NCI-H2029 (cell line): ENCODE data around the gene ACSL6.

Experiments
- DNase-seq: peaks from one replicate; lab custom pipeline; 2025; lab: John Stamatoyannopoulos, UW

Gene ACSL6

DNA sequence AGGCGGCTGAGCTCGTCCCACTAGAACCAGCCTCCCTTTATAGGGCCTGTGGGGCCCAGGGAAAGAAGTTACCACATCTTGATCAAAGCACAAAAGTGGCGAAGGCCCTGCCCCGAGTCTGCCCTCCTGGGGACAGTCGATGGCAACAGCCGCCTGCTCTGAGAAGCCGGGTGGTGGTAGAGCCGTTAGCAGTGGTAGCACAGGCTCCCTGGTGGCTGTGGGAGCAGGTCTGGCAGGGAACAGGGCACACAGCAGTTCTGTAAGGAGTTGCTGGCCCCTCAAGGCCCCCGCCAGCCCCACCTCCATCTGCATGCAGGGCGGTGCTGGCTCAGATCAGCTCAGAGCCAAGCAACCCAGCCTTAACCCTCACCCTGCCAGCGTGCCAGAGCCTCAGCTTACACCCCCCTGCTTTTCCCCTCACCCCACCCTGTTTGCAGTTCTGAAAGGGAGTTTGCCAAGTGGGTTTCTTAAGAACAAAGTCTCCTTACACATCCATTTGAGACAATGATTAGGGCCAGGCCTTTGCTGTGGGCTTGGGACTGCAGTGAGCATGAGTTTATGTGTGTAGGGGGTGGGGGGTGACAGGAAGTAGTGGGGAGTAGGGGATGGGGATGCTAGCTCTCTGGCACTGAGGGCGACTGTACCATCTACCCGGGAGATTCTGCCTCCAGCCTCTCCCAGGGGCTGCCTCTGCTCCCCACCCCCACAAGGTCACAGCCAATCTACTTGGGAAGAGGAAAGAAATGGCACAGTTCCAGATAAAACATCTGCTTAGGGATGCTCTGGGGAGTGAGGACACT lies 11.8 kb downstream of the ACSL6 start:
- DNase-seq = no peak

DNA sequence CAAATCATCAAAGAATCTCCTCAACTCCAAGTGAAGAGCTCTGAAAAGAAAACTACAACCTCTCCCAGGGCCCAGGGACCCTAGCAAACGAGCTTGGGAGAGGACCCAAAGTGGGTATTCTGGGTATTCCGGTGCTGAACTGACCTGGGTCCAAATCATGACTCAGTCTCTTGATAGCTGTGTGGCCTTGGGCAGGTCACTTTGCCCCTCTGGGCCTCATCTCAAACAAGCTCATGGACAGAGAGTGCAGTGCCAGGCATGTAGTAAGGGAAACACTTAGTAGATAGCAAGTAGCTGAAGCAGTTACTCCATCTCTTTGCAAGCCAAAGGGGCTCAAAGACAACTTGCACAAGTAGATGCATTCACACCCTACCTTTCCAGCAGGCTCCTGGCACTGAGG lies 12.4 kb downstream of the ACSL6 start:
- DNase-seq = no peak

DNA sequence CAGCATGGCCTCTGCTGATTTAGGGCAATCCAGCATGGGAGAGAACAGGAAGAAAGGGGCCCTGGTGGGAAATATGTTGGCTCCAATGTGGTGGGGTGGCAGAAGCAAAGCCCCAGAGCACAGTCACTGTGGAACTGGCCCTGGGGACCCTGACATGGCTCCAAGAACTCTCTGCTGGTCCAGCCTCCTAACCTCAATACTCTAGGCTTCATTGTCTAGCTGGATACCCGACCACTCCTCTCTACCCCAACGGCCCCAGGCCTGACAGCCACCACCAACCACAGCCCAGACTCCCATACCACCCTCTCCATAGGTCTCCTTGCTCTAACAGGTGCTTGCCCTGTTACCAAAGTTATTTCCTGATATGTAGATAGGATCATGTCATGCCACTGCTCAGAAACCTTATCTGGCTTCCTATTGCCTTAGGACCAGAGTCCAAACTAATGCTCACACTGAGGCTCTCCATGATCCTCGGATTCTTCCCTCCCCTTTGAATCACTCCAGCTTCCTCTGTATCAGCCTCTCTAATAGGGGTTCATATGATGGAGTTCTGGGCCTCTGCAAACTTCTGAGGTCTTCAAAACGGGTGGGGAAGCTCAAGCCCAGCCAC lies 12.9 kb downstream of the ACSL6 start:
- DNase-seq = no peak

DNA sequence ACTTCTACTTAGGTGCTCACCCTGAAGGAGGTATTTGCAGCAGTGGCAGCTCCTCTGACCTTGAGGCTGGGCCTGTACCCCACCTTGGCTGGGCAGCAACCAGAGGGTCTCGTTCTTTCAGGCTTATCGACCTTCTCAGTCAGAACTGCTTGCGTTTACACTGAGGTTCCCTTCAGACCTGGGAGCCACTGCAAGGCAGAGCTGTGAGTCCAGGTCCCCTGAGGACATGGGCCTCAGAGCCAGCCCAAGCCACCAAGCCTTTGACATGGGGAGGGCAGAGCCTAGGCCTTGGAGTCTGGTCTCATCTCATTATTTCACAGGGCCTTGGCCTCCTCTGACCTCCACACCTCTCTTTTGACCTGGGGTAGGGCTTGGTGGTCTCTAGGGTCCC lies 13.7 kb downstream of the ACSL6 start:
- DNase-seq = no peak

DNA sequence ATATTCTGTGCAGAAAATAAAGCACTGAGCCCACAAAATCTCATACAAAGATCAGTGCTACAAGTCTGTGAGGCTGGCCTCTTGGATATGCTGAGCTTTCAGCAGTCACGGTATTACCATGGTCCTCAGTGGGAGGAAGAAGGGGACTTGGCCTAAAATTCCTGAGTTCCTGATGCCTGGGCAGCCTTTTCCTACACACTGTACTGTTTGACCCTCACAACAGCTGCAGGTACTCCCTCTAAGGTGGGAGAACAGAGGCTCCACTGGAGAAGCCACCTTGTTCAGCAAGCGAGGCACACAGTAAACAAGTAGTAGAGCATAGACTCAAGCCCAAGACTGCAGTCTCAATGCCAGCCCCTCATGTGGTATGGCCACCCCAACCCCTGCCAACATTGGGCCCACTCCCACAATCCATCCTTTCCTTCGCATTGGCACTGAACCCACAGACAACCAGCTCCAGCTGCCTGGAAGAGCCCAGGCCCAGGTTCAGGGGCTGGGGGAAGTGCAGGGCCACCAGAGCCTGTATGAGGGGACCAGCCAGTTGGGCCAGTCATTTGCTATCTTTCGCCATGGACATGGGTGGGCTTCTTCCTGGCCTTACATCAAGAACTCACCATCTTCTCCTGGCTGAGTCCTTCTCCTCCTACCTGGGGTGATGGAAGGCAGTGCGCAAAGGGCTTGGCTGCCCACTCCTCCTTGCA lies 14.3 kb downstream of the ACSL6 start:
- DNase-seq = no peak

DNA sequence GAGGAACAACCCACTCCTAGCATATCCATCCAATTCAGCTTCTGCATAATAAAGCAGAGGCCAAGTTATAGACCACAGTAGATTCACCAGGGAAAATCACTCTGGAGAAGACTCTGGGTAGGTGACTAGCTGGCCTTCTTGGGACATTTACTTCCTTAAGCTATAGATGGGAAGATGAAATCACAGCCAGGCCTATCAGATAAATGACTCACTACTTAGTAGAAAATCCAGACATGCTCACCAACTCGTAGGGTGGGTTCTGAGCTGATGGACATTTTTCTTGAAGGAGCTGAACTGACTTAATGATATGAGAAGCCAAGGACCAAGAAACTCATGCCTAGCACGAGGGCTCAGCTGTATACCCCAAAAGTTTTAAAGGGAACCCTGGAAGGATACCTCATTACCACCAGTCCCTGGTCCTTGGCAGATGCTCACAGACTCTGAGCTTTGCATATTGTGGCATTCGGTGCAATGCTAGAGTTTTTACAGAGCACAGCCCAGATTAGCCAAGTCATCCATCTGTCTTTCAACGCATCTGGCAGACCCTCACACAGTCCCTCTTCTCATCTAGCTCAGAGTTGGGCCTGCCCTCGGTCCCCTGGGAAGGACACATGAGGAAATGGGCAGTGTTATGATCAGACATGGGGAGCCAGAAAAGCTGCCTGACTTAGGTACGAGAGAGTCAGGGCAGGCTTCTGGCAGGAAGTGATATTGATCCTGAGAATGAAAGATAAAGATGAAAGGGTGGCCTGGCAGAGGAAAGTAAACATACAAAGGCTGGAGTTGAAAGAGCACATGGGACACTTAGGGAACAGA lies 15.0 kb downstream of the ACSL6 start:
- DNase-seq = no peak

DNA sequence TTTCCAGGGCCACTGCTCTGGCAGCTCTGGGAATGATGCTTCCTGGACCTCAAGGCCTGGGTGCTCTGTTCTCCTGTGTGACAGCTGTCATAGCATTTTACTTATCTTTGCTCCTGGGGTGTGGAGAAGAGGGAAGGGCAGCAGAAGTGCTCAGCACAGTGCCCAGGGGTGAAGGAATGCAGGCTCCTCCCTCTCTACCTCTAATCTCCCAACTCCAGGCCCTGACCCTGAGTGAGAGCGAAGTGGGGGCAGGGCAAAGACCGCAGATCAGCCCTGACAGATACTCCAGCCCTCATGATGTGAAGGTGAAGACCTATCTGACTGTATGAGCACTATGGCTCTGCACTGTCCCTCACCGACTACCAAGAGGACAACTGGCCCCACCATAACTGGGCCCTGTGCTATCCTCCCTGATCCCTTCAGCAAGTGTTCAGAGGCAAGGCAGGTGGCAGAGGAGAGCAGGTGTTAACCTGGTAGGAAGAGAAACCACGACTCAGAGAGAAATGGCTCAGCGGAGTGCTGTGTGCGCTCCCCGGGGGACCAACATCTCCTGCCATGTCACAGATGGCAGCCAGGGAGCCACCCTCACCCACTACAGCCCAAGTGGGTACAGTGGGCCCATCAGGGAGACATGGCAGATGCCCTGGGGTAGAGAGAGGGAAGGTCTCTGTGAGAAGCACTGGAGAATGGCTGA lies 16.8 kb downstream of the ACSL6 start:
- no peak for DNase-seq

DNA sequence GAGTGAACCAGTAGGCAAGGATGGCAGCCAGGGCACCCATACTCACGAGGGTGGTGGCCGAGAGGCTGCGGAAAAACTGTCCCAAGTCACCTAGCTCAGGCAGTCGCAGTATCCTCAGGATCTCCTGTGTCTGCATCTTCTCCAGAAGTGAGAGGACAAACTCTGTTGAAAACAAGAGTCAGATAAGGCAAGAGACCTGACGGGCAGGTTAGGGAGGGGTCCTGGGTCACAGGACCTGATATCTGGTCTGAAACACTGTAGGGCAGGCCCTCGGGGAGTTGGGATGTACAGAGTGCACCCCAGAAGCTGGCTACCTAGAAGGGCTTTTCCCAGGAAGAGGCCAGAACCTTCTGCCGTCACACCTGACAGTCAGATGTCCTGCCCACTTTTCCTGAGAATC lies 17.4 kb downstream of the ACSL6 start:
- no peak for DNase-seq

DNA sequence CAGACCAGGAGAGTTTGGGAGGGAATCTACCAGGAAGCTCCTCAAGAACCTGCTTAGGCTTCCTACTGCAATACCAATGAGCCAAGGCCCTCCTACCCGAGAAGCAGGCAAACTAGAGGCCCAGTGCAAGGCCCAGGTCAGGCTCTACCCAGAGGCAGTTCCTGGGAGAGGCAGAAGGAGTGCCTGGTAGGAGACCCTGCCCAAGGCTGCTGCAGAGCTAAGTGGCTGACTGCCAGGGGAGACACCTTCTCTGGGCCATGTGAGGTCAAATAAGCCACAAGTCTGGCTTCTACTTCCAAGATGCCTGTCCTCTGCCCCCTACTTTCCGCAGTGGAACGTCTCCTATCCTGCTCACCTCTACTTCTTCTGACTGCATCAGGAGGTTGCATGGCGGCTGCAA lies 17.8 kb downstream of the ACSL6 start:
- no peak for DNase-seq

DNA sequence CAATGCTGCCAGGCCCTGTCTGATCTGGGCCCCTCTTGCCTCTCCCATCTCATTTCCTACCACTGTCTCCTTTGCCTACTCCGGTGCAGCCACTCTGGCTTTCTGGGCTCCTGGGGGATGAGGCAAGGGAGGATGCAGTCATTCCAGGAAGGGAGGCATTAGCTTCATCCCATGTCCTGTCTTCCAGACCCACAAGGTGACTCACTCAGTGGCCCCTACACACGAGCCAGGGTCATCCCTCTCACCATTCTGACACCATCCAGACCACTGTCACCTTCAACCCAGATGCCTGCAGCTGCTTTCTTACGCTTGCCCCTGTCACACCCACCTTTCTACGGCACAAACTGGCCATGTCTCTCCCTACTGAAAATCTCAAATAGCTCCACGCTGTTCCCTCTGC lies 19.1 kb downstream of the ACSL6 start:
- DNase-seq = no peak

DNA sequence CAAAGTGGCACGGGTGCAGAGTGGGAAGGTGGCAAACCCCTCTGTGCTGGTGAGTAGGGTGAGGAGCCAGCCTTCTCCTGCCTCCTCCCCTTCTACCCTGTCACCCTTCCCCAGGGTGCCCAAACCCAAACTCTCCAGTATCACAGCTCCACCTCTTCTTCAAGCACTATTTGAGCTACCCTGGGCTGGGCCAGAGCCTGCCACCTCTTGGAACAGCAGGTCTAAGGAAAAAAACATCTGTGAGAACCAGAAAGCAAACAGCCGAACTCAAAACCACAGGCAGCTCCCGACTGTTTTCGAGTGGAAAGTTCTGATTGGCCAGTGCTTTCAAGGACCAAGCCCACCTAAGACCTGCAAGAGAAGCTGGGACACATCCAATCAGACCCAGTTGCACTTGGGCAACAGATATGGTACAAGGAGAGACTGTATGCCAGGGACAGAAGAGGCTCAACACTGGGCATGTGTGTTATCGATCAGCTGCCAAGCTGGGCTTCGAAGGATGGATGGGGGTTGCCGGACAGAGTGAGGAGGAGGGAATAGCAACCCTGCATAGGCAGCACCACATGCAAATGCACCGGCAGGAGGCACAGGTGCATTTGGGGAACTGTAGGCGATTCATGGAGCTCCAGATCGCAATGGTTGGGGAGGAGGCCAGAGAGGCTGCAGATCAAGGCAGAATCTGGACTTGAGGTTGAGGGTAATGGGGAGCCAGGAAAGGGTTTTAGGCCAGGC lies 19.7 kb downstream of the ACSL6 start:
- DNase-seq = no peak

DNA sequence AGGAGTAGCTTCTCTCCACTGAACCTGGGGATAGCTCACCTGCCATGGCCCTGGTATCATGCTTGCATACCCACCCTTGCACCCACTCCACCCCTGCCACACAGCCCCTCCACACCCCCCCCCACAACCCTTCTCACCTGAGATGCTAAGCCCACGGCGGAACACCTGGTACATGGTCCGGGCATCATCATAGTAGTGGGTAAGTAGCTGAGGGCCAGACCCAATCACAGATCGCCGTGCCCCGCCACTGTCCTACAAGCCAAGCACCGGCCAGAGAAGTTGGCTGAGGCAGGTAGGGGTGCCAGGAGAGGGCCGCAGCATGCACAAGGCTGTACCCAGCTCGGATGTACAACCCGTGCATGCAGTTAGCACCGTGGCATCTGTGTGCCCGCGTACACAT lies 20.7 kb downstream of the ACSL6 start:
- DNase-seq = no peak

DNA sequence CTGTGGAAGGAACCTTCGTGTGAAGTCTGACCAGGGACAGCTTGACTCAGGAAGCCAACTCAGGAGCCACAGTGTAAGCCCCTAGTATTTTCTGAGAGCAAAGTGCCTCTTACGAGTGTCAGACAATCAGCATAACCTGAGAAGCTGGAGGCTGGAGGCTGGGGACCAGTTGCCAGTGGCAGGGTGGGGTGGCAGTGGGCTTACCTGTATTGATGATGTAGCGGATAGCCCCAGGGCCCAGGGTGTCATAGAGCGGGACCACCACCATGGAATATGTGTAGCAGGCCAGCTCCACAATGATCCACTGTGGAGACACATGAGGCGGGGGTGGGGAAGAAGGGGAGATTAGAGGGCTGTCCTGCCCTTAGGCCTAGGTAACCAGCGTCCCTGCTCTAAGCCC lies 22.9 kb downstream of the ACSL6 start:
- no peak for DNase-seq

DNA sequence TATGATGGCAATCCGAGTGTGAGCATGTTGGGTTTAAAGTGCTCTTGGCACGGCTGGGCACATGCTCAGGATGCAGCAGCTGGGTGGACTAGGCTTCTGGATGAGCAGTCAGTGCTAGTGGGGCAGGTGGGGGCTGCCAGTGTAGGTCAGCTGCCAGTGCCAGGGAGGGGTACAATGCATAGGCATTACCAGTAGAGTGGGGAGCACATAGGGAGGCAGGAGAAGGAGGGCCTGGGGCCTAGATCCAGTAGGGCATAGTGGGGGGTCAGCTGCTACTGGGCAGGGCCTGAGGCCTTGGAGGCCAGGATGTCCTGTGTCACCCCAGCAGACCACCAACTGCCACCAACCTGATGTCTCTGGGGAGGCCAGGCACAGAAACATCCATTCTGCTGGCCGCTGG lies 24.2 kb downstream of the ACSL6 start:
- DNase-seq = no peak

DNA sequence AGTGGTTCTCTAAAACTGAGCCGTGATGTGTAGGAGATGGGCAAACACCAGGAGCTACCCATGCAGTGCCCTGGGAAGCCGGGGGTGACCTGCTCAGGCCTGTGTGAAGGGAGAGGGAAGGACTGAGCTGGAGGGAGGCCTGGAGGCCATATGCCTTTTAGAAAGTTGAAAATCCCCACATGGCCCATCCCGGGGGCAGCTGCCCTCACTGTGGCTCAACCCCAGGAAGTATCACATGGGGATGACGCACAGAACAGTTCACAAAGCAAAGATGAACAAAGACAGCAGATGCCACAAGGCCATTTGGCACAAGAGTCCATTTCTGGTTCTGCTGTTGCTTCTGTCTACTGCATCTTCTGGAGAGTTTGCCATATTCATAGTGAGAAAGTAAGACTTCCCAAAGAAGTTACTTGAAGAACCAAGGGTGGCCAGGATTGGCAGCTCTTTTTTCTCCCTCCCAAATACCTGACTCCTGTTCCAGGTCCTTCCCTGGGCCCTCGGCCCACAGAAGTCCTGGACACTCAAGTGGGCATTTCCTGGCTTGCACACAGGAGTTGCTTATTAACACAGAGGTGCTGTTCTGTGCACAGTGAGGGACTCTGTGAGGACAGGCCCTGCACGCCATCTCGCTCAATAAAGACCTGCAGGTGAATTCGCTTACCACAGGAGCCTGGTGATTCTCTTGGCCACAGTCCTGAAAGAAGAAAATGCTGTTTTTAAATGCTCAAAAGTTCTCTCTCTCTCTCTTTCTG lies 25.1 kb downstream of the ACSL6 start:
- DNase-seq = no peak

DNA sequence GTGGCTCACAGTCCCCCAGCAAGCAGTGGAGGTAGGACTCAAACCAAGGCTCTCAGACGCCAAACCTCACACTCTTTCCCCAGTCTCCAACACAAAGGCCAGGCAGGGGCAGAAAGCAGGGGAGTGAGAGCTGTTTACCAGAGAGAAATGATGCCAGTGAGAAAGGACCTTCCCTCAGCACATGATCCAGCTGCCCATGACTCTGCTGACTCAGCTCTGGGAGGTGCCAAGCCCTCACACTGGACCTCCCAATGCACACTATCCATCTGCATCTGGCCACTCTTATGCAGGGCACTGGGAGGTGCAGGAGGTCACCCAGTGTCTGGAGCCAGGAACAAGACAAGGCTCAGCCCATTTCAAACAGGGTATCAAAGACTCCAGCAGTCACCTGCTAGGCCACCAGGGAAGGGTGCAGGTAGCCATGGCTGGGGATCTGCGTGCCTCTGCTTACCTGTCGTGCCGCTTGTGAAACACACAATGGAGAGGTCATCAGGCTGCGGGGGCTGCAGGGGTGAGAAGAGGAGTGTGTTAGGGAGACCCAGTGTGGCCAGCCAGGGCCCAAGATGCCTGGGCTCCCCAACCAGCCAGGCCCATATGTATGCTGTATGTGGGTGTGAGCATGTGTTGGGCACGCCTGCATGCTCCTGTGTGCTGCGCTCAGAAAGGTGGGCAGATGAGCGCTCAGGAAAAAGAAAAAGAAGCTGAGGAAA lies 26.3 kb downstream of the ACSL6 start:
- no peak for DNase-seq

DNA sequence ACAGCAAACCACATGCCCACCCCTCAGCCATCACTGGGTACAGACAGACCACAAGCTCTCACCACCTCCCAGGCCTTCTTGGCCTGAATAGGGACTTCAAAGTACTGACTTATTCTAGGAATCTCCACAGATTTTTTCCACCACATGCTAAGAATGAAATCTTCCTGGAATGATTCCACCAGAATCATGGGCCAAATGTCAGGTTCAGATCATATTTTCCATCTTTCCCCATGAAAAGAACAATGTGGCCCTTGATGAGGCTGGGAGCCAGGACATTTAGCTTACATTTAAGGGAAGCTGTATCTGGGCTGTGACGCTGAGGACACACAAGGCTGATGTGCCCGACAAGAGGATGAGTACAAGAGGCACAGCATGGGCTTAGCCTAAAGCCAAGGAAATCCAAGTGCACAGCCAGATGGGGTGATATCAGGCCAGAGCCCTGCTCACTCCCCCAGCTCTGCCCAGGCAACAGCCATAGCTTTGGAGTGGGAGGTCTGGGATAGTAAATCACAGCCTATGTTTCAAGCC lies 28.1 kb downstream of the ACSL6 start:
- DNase-seq = no peak

DNA sequence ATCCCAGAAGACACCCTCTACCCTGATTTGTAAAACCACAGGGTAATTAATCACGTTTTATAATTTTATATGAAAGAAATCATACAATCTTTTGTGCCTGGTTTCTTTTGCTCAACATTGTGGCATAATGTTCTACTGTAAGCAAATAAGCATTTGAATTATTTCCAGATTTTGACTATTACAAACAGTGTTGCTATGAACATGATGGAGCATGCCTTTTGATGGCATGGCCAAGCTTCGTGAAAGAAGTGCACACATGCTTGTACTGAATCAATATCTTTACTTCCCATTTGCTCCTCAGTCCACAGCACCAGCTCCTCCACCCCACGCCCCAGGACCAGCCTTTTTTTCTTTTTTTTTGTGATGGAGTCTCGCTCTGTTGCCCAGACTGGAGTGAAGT lies 29.9 kb downstream of the ACSL6 start:
- no peak for DNase-seq

DNA sequence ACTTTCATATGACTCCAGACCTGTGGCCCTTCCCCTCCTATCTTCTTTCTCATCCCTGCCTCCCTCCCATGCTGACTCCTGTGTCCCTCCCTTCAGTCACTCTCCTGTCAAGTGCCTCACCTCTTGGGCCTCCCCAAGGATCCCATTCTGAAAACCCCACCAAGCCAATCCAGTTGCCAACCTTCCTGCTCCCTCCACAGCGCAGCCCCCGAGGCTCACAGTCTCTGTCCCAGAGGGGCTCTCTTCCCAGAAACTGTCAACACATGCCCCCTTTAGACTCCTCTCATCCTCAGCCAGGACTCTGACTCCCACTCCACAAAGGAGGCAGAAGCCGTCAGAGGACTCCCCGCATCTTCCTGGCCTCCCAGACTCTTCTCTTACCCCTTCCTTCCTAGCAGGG lies 30.8 kb downstream of the ACSL6 start:
- no peak for DNase-seq

DNA sequence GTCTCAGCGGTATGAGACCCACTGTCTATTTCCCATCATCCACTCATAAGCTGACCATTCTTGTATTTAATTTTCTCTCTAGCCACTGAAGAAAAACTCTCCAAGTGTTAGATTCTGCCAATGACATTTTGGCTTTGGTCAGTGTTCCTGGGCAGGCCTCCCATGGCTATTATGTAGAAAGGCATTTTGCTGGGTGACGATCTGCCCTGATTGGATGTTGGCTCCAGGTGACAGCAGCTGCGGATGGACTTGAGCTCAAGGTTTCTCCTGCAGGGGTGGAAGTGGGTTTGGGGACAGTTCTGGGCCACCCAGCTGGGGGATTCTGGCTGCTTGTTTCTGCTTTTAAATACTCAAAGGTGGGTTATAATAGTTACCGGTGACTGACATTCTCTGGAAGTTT lies 31.6 kb downstream of the ACSL6 start:
- DNase-seq = no peak
